ENCODE measurements around the gene MUSTN1. TPM values are rescaled to one million over a fixed set of nuclear protein-coding genes. Genes with fewer than 3 reads are reported as not detected.

The MUSTN1 gene
- total RNA-seq, 1 experiment from 2014 or later = 0.67 TPM

DNA sequence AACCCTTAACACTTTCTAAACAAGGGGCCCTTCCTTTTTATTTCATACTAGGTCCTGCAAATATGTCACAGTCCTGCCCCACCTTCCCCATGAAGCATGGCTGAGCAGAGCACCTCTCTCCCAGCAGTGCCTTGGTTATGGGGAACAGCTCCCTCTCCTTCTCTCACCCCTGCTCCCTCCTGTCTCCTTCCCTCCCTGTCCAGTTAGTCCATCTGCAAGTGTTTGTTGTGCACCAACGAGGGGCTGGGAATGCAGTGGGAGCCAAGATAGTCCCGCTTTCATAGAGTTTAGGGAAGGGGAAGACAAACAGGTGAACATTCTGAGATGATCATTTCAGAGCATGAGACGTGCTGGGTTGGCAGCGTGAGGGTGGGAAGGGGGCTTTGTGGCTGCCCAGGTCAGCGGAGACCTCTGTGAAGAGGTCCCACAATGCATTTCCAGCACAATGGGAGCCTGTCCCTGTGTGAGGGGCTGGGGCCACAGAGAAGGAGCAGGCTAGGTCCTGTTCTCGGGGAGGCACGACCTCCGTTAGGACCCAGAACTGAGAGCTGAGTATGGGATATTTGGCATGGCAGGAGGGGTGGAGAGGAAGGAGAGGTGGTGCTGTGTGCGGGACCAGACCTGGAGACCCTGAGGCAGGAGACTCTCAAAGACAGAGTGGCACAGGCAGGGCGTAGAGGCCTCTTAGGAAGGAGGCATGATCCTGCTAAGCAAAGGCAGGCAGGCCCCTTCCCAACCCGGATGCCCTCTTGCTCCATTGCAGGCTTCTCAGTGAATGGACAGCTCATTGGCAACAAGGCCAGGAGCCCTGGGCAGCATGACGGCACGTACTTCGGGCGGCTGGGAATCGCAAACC lies 45.7 kb downstream of the MUSTN1 start:
- DNase-seq (ENCODE audit: extremely low read depth, low read depth) = no peak

DNA sequence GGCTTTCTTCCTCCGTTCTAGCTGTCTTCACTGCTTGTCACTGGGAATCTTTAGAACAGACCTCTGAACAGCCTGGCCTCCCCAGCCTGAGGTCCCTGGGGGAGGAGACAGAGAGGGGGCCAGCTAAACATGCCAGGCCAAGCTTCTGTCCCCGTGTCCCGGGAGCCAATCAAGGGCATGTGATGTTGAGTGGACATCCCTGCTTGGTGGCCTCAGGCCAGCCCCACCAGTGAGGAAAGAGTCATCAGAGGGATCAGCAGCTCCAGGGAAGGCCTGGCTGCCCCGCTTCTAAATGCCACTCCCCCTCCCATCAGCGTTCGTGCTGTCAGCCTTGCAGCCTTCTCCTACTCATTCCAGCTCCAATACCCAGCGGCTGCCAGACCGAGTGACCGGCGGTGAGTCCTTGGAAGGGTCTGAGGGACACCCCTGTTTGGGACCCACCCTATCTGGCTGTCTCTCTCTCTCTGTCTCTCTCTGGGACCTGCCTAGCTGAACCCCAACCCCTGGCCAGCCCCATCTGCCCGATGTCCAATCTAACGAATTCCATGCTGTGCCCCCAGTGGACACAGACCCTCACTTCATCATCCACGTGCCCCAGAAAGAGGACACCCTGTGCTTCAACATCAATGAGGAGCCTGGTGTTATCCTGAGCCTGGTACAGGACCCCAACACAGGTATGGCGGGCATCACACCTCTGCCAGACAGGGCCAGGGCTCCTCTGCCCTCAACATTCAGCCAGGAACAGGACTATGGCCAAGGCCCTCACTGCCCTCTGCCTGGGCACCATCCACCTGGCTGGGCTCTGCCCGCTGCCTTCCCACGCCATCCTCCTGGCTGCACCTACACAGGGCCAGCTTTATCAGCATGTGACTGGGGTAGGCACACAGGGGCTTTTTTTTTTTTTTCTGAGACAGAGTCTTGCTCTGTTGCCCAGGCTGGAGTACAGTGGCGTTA lies 46.9 kb downstream of the MUSTN1 start:
- DNase-seq (ENCODE audit: extremely low read depth, low read depth) = no peak

DNA sequence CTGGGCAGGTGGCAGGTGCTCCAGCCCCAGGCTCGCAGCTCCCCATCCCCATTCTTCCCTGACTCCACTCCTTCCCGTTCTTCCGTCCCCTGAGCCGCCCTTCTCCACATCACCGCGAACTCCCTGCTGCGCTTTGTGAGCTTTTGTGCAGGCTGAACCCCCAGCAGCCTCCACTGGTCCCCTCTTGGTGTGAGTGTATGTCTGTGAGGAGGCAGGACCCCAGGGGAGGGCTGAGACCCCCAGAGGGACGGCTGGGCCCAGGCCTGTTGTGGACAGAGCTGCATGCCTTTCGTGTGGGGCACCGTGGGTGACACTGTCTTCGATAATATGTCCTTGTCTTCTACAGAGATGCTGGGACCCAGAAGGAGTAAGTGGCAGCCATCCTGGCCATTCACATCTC lies 47.6 kb downstream of the MUSTN1 start:
- DNase-seq (ENCODE audit: extremely low read depth, low read depth) = no peak

DNA sequence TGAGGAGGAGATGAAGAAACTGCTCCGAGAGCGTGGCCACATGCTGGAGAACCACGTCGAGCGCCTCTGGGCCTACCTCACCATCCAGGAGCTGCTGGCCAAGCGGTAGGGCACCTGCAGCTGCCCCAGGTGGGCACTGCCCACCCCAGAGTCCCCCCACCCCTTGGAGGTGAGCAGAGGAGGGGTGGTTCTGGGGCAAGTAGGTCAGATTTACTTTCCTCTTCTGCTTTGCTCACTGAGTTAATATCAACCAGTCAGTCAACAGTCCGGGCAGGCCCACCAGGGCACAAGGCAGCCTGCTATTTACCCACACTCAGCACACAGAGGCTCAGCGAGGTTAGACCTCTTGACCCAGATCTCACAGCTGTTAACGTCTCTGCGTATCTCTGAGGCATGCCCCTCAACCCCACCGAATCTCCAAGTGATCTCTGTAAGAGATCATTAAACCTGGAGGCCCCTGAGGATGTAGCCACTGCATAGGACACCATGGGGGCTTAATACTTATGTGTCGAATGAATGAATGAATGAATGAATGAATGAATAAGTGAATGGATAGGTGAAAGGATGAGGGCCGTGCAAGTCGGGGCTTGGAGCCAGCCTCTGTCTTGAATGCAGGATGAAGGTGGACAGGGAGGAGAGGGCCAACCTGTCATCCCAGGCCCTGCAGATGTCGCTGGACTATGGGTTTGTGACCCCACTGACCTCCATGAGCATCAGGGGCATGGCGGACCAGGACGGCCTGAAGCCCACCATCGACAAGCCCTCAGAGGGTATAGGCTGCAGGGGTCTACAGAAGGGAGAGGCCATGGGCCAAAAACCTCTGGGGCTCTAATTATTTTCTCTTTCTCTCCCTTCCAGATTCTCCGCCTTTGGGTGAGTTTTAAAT lies 48.2 kb downstream of the MUSTN1 start:
- DNase-seq (ENCODE audit: extremely low read depth, low read depth) = no peak

DNA sequence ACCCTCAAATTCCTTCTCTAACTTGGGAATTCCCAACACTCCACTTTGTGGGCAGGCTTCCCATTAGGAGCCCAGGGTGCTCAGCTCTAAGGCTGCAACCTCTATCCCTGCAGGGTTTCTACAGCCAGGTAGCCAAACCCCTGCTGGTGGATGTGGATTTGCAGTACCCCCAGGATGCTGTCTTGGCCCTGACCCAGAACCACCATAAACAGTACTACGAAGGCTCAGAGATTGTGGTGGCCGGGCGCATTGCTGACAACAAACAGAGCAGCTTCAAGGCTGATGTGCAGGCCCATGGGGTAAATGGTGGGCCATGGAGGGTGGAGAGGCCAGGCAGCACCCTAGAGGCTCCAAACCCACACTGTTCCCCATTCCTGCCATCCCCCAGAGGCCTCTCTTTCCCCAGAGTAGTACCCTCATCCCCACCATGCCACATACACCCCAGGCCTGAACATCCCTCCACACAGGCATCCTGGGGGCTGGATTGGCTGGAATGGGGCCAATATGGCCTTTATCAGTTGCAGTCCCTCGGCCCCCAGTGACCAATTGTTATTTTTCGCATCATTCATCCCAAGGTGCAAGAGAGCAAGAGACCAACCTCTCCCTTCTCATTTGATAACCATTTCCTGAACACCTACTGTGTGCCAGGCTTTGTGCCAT lies 49.8 kb downstream of the MUSTN1 start:
- no peak for DNase-seq (ENCODE audit: extremely low read depth, low read depth)

DNA sequence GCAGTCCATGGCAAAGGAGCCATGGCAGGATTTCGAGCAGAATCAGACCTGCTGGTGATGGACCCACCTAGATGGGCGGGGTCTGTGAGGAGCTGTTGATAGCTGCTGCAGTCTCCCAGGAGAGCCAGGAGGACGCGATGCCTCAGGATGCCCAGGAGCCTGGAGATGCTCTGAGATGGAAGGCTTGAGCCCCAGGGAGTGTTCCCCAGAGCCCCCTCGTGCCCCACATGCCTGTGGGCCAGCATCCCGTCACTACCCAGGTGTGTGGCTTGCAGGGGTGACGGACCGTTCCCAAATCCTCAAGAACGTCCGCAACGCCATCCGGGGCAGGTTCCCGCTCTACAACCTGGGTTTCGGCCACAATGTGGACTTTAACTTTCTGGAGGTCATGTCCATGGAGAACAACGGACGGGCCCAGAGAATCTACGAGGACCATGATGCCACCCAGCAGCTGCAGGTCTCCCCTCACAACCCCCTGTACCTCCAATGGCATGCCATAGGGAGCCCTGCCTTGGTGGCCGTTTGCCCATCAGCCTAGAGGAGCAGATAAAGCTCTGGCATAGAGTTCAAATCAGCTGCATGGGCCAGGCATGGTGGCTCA lies 50.7 kb downstream of the MUSTN1 start:
- no peak for DNase-seq (ENCODE audit: extremely low read depth, low read depth)

DNA sequence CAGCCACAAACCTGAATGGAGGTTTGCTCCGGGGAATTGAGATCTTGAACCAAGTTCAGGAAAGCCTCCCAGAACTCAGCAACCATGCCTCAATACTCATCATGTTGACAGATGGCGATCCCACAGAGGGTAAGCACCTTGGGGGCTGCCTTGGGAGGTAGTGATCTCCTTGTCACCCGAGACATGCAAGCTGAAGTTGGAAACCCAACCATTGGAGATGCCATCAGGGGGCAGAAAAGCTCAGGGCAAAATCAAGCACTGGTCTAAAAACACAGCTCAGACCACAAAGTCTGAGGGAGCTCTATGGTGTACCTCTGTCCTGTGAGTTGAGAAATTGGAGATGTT lies 51.6 kb downstream of the MUSTN1 start:
- no peak for DNase-seq (ENCODE audit: extremely low read depth, low read depth)

Small RNAs within 50 kb of the gene (small RNA-seq; reads per million reads assigned to genes)
- 0 reads per million in 2 experiments for gene MIR8064
- 0 reads per million in 2 experiments for gene MUSTN1

Other genes starting within 250 kb of the MUSTN1 start
- gene PBRM1, start 149.1 kb downstream of the MUSTN1 start, total RNA-seq (2014; rRNA removed; shearing (Covaris generic)) = 32.1 and 38.2 TPM in 2 replicates
- gene GNL3, start 149.0 kb downstream of the MUSTN1 start, total RNA-seq (2014; rRNA removed; shearing (Covaris generic)) = 173 and 174 TPM in 2 replicates
- 53.5 and 58.6 TPM in 2 replicates for gene GLT8D1, start 129.2 kb downstream of the MUSTN1 start, total RNA-seq (2014; rRNA removed; shearing (Covaris generic))
- 172 and 198 TPM in 2 replicates for gene SPCS1, start 128.9 kb downstream of the MUSTN1 start, total RNA-seq (2014; rRNA removed; shearing (Covaris generic))
- 24.2 and 26.7 TPM in 2 replicates for gene NEK4, start 64.1 kb downstream of the MUSTN1 start, total RNA-seq (2014; rRNA removed; shearing (Covaris generic))
- not detected in 2 replicates for gene ITIH1, start 57.4 kb downstream of the MUSTN1 start, total RNA-seq (2014; rRNA removed; shearing (Covaris generic))
- not detected in 2 replicates for gene ITIH3, start 40.2 kb downstream of the MUSTN1 start, total RNA-seq (2014; rRNA removed; shearing (Covaris generic))
- 0.66 and 1.7 TPM in 2 replicates for gene ITIH4, start 4.3 kb downstream of the MUSTN1 start, total RNA-seq (2014; rRNA removed; shearing (Covaris generic))
- 4.3 and 5.6 TPM in 2 replicates for gene STIMATE, start 62.5 kb upstream of the MUSTN1 start, total RNA-seq (2014; rRNA removed; shearing (Covaris generic))
- gene SFMBT1, start 211.1 kb upstream of the MUSTN1 start, total RNA-seq (2014; rRNA removed; shearing (Covaris generic)) = 9.6 and 10.1 TPM in 2 replicates

Measured in NCI-H460 (cell line).